CD4-positive, alpha-beta T cell treated with Interleukin-15 for 1 hour (primary cell): ENCODE measurements around the gene CBFA2T2.
"Not testable (repeated sequence)": the region's sequence is repeated elsewhere in the genome, so short reads cannot be mapped to it uniquely, and the experiment has no call there.

Experiments used
- DNase-seq: peaks from one replicate; pipeline ENCODE4 v3.0.0-alpha.2; 2020

Gene CBFA2T2

DNA sequence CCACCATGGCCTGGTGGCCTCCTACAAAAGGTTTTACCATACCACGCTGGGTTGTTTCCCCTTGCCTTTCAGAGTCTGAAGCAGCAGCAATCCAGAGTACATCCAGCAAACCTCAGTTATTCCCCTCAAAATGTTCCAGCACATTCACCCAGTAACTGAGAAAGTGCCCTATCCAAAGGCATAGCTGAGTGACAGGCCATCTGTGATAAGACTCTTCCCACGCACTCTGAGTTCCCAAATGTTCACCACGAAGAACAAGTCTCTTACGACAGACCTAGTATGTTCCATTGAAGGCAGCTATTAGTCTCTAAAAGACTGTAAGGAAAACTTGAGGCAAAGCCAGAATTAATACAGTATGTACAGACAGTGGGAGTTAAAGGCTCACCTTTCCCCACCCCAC is 140.6 kb downstream of the CBFA2T2 start:
- DNase-seq, result no peak

DNA sequence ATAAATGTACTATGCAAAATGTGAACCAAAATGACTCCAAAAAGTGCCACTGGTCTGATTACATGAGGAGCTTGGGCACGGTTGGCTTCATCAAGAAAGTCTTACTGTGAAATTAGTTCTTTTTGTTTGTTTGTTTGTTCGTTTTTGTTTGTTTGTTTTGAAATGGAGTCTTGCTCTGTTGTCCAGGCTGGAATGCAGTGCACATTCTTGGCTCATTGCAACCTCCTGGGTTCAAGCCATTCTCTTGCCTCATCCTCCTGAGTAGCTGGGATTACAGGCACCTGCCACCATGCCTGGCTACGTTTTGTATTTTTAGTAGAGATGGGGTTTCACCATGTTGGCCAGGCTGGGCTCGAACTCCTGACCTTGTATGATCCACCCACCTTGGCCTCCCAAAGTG is 142.0 kb downstream of the CBFA2T2 start:
- not testable (repeated sequence) for DNase-seq

- DNase-seq, result no peak
These were observed 145.4 kb downstream of the CBFA2T2 start for GRCh38 chr20:33635341-33635740.

- no peak for DNase-seq
These were observed 146.9 kb downstream of the CBFA2T2 start for GRCh38 chr20:33636776-33637175.

GRCh38 chr20:33640287-33640686 is 150.4 kb downstream of the CBFA2T2 start:
- no peak for DNase-seq

- DNase-seq, result no peak
These were observed 154.6 kb downstream of the CBFA2T2 start for GRCh38 chr20:33644313-33645071.

GRCh38 chr20:33645072-33645358 is 155.1 kb downstream of the CBFA2T2 start:
- DNase-seq, result no peak

GRCh38 chr20:33645396-33645795 is 155.5 kb downstream of the CBFA2T2 start:
- DNase-seq, result no peak

DNA sequence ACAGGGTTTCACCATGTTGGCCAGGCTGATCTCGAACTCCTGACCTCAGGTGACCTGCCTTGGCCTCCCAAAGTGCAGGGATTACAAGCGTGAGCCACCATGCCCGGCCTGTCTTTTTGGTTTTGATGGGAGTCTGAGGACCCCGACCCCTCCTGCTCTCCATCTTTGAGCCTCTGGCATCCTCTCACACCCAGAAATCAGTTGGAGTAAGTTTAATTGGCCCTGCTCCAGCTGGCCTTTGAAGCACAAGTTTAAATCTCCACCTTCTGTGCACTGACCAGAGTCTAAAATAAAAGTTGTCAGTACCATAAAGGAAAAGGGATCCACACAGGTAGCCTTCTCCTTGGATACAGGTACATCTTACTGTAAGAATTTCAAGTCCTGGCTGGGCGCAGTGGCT is 156.3 kb downstream of the CBFA2T2 start:
- DNase-seq, result no peak

DNA sequence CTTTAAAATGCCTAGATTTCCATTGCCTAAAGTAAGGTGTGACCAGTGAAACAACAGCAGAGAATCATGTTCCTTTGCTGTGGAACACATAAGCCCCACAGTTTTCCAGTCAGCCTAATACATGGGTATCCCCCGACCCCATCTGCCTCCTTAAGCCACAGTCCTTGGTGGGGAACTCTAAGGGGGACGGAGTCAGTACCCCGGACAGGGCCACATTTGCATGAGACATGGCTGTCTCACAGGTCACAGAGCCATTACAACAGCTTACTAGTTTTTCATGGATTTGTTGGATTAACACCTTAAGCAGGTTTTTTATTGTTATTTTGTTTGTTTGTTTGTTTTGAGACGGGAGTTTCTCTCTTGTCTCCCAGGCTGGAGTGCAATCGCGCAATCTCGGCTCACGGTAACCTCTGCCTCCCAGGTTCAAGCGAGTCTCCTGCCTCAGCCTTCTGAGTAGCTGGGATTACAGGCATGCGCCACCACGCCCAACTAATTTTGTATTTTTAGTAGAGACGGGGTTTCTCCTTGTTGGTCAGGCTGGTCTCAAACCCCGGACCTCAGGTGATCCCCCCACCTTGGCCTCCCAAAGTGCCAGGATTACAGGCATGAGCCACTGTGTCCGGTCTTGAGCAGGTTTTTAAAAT is 157.2 kb downstream of the CBFA2T2 start:
- DNase-seq, result not testable (repeated sequence)

GRCh38 chr20:33647603-33648395 is 157.9 kb downstream of the CBFA2T2 start:
- DNase-seq, result no peak

DNA sequence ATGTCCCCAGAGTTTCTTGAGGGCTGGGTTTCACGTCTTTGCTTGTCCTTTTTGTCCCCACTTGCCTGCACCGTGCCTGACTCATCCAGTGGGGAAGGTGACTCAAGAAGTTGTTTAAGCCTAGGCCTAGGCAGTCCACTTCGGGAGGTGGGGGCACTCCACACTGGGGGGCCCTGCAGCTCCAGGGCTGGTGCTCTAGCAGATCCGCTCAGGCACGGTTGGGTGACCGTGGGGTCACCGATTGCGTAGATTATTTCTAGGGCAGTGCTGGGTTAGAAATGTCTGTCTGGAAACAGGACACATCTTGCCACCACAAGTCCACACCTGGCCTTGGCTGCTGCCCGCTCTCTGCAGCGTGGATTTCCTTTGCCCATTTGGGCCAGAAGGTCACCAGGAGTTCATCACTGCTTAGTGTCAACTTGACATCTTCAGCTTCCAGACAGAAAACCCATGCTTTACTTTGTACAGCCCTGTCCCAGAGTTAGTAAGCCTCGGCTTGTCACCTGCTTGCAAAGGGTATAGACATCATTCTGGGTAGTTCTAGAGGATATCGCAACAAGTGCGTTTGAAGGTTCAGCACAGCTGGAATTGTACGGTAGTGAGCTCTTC is 158.6 kb downstream of the CBFA2T2 start:
- DNase-seq, result no peak

DNA sequence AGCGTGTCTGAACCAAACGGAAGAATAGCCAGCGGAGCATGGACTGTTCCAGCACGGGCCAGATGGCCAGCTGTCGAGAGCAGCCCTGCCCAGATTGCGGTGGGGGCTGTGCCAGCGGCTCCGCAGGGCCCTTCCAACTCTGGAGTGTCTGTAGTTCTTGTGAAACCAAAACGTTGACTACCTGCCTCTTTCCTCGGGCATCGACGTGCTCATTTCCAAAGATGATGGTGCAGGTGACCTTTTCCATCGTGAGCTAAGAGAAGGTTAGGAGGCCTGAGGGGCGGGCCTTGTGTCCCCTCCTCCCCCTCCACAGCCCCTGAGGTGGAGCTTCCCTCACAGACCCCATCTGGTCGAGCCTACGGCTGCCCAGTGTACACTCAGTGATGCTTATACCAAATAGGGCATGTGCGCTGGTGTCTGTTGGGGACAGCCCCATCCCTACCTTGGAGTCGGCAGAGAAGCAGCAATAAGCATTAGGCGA is 159.3 kb downstream of the CBFA2T2 start:
- no peak for DNase-seq

DNA sequence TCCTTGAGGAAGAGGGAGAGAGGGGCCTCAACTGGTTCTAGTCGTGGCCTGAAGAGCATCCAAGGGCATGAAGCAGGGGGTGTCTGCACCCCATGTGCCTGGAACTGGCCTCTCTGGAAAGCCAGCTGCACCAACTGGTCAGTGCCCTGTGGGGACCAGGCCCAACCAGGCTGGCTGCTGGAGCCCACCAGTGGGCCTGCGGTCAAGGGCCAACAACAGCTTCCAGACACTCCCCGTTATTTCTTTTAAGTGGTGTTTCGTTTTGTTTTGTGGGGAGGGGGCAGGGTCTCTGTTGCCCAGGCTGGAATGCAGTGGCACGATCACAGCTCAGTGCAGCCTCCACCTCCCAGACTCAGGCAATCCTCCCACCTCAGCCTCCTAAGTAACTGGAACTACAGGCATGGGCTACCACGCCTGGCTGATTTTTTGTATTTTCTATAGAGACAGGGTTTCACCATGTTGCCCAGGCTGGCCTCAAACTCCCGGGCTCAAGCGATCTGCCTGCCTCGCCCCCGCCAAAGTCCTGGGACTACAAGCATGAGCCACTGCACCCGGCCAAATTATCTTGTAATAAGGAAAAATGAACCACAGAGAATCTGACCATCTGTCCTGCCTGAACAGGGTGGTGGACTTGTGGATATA is 160.3 kb downstream of the CBFA2T2 start:
- no peak for DNase-seq

- DNase-seq, result no peak
These were observed 161.1 kb downstream of the CBFA2T2 start for GRCh38 chr20:33650753-33651561.

DNA sequence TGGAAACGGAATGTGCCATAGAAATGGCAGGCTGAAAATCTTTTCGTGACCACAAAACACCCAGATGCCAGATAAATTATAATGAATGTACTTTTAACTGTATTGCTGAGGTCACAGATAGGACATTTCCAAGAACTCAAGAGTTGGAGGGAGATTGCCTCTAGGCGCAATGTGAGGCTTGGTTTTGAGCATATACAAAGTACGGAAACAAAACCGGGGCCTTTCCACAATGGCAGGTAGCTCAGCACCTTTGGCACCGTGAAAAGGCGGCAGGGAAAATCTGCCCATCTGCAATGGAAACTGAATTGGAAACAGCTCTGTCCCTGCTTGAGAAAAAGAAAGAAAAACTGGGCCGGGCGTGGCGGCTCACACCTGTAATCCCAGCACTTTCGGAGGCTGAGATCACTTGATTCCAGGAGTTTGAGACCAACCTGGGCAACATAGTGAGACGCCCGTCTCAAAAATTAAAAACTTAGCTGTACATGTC is 161.7 kb downstream of the CBFA2T2 start:
- no peak for DNase-seq

DNA sequence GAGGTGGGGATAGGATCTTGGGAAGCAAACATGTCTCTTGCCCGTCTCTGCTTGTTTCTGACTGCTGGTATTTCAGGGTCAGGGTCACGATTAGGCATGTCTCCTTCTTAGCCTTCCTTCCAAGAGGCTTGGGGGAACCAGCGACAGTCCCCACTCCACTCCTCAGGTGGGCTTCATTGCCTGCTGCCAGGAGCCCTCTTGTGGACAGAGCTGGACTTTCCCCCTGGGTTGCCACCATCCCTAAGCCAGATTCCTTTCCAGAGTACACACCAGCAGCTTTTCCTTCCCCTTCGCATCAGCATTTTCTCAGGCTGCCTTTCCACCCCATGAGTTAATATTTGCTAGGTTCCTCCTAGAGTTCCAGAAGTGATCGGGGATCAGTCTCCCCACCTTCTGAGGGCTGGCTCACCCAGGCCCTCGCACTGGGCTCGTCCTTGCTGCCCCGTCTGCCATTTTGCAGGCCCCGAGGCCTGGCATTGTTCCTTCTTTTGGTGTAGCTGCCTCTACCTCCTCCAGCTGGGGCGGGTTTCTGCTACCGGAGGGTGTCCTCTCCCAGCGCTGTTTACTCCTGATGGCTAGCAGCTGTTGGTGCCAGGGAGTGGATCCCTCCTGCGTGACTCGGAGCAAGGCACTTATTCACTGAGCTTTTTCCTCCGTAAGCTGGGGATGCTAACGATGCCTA is 163.5 kb downstream of the CBFA2T2 start:
- DNase-seq, result peak; percentile 36

- DNase-seq, result no peak
These were observed 164.2 kb downstream of the CBFA2T2 start for GRCh38 chr20:33653900-33654596.

DNA sequence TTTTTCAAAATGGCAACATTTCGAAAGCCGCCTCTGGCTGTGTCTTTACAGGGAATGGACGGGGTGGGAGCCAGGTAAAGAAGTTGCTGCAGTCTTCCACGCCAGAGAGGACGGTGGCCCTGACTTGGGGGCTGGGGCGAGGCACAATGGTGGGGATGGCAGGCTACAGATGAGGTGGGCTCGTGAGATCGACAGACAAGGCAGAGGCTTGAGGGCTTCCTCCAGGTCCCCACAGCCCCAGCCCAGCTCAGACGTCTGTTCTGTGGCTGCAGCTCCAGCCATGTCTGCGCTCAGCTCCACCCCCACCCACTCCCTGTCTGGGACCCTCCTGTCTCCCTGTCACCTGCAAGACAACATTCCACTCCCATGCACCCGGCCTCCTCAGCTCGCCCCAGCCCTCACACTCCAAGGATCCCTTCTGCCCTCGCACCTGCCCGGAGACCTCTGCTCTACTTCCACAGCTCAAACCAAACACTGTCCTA is 164.8 kb downstream of the CBFA2T2 start:
- no peak for DNase-seq

- DNase-seq, result no peak
These were observed 165.3 kb downstream of the CBFA2T2 start for GRCh38 chr20:33655164-33655563.
